Measurements from ENCODE around the gene ELL2. TPM values are rescaled to one million over a fixed set of nuclear protein-coding genes. Genes with fewer than 3 reads are reported as not detected.

The ELL2 gene
- total and polyA plus RNA-seq, 9 of the 15 experiments (the other 6 are each of a cell fraction or from before 2014, with no cell fraction given): 4.3 to 18.3 (median 14.5) TPM

- H3K79me2 ChIP-seq (ENCODE audit: control insufficient read depth, insufficient read depth, low read length): no peaks in the 10 kb centered on the region
- no peak overlapping the region for H3K4me3 ChIP-seq
- ChIA-PET POLR2A (interaction anchor here (2.2 kb wide), 1 partner anchor 8 kb away, joined by 6 read pairs; no protein-coding TSS in a partner anchor), CTCF (ENCODE audit: low intra/inter-chr PET ratio) (interaction anchor here (0.6 kb wide), 1 partner anchor 141 kb away, joined by 3 read pairs; no protein-coding TSS in a partner anchor)
- BruUV-seq (replicated peaks): no TSS peak
- DNase-seq (ENCODE audit: extremely low read depth in 1 of 4, low spot score in 3 of 4) (no peak), ATAC-seq (no peak), FAIRE-seq (no peak)
- intact Hi-C loops (cut with micrococcal nuclease) (no loop called here), in situ Hi-C loops (cut with MboI) (no loop called here)
- H3K4me2 ChIP-seq (ENCODE audit: insufficient read depth, low read length): no peak overlapping the region
- H2AFZ ChIP-seq (ENCODE audit: low read depth, low read length): no peak overlapping the region
- TF ChIP-seq EGR1 (conservative IDR thresholded peaks at IDR 0.05): no peak
- TF ChIP-seq ZNF217 (CRISPR knock-in tag; IDR thresholded peaks at IDR 0.05): no peak
- no peak for TF ChIP-seq HDAC1 (IDR thresholded peaks at IDR 0.05)
- TF ChIP-seq ESRRB (CRISPR knock-in tag; IDR thresholded peaks at IDR 0.05; ENCODE audit: borderline replicate concordance): no peak
- H3K9ac ChIP-seq (ENCODE audit: insufficient read depth in 1 of 2, low read depth in 2 of 2, low read length in 2 of 2): no peak overlapping the region
- no peaks in the 10 kb centered on the region for H3K9me1 ChIP-seq (ENCODE audit: control insufficient read depth, insufficient read depth, low read length)
- no peak overlapping the region for H3K27ac ChIP-seq (ENCODE audit: extremely low read depth, low read depth, low read length)
- H3K27me3 ChIP-seq (ENCODE audit: control insufficient read depth in 2 of 2, insufficient read depth in 2 of 2, low read length in 2 of 2): no peaks in the 10 kb centered on the region
- WGBS (ENCODE audit: insufficient coverage, low coverage, missing lambda C conversion rate): 63% methylated on average over 9 of the region's 9 CpGs
- peaks cover 4 to 9% of the 10 kb centered on the region in 2 experiments; a peak in 3 of 5 replicates for H3K4me1 ChIP-seq (replicated peaks in 1 of 2; ENCODE audit: control insufficient read depth in 2 of 2, insufficient read depth in 2 of 2, low read length in 2 of 2)
- no peaks in the 10 kb centered on the region for H4K20me1 ChIP-seq (replicated peaks; ENCODE audit: control insufficient read depth, insufficient read depth, low read length)
- H3K9me3 ChIP-seq (replicated peaks; ENCODE audit: control insufficient read depth, insufficient read depth, low read depth, low read length): no peaks in the 10 kb centered on the region
- H3K36me3 ChIP-seq (ENCODE audit: control insufficient read depth, insufficient read depth, low read length): no peaks in the 10 kb centered on the region
Observed at GRCh38 chr5:95871146-95871806, 90.4 kb downstream of the ELL2 start.

DNA sequence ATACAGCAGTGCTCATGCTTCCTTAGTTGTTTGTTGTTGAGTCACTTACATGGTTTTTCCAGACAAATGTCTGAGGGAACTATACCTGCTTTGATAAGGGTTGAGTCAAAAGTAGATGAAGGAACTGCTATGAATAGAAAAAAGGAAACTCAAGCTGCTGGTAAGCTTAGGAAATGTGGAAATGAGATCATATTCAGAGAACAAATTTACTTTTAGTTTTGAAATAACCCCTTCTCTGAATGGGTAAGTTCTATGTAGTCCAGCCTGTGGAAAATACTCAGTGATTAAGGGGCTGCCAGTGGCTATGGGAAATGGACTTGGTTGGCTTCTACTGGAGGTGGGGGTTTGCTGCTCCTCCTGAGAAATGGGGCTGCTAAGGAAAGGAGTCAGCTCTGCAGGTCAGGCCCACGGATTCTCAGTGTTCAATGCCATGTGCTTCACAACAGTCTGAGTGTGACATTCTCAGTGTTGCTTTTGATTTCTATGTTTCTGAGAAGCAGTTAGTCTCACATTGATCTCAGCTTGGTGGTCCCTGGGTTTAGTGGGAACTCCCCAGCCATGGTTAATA lies 91.5 kb downstream of the ELL2 start:
- WGBS (ENCODE audit: insufficient coverage, low coverage, missing lambda C conversion rate): 0% methylated on average over 1 of the region's 1 CpG
- H3K27ac ChIP-seq (ENCODE audit: extremely low read depth, low read depth, low read length): no peak overlapping the region
- BruUV-seq (replicated peaks): no TSS peak
- in situ Hi-C loops (cut with MboI) (no loop called here), intact Hi-C loops (cut with micrococcal nuclease) (no loop called here)
- H3K9me1 ChIP-seq (ENCODE audit: control insufficient read depth, insufficient read depth, low read length): no peaks in the 10 kb centered on the region
- H3K27me3 ChIP-seq (ENCODE audit: control insufficient read depth in 2 of 2, insufficient read depth in 2 of 2, low read length in 2 of 2): no peaks in the 10 kb centered on the region
- no peaks in the 10 kb centered on the region for H4K20me1 ChIP-seq (replicated peaks; ENCODE audit: control insufficient read depth, insufficient read depth, low read length)
- H2AFZ ChIP-seq (ENCODE audit: low read depth, low read length): no peak overlapping the region
- no peaks in the 10 kb centered on the region for H3K9me3 ChIP-seq (replicated peaks; ENCODE audit: control insufficient read depth, insufficient read depth, low read depth, low read length)
- FAIRE-seq (no peak), DNase-seq (ENCODE audit: extremely low read depth in 1 of 4, low spot score in 3 of 4) (no peak), ATAC-seq (peak; percentile 27)
- H3K9ac ChIP-seq (ENCODE audit: insufficient read depth in 1 of 2, low read depth in 2 of 2, low read length in 2 of 2): no peak overlapping the region
- no peak for TF ChIP-seq SIRT6 (IDR thresholded peaks at IDR 0.05; ENCODE audit: low read depth, low read length)
- TF ChIP-seq, protein P1, sequence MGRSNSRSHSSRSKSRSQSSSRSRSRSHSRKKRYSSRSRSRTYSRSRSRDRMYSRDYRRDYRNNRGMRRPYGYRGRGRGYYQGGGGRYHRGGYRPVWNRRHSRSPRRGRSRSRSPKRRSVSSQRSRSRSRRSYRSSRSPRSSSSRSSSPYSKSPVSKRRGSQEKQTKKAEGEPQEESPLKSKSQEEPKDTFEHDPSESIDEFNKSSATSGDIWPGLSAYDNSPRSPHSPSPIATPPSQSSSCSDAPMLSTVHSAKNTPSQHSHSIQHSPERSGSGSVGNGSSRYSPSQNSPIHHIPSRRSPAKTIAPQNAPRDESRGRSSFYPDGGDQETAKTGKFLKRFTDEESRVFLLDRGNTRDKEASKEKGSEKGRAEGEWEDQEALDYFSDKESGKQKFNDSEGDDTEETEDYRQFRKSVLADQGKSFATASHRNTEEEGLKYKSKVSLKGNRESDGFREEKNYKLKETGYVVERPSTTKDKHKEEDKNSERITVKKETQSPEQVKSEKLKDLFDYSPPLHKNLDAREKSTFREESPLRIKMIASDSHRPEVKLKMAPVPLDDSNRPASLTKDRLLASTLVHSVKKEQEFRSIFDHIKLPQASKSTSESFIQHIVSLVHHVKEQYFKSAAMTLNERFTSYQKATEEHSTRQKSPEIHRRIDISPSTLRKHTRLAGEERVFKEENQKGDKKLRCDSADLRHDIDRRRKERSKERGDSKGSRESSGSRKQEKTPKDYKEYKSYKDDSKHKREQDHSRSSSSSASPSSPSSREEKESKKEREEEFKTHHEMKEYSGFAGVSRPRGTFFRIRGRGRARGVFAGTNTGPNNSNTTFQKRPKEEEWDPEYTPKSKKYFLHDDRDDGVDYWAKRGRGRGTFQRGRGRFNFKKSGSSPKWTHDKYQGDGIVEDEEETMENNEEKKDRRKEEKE (IDR thresholded peaks at IDR 0.05; ENCODE audit: borderline replicate concordance in 1 of 2, control insufficient read depth in 1 of 2, low read depth in 2 of 2, low read length in 1 of 2): no peak
- no peaks in the 10 kb centered on the region for H3K79me2 ChIP-seq (ENCODE audit: control insufficient read depth, insufficient read depth, low read length)
- no peak overlapping the region for H3K4me2 ChIP-seq (ENCODE audit: insufficient read depth, low read length)
- H3K36me3 ChIP-seq (ENCODE audit: control insufficient read depth, insufficient read depth, low read length): no peaks in the 10 kb centered on the region
- ChIA-PET POLR2A (interaction anchor here (0.6 to 2.2 kb wide), 3 partner anchors 9 to 450 kb away, joined by 3 to 6 read pairs (median 4); no protein-coding TSS in a partner anchor), CTCF (ENCODE audit: low intra/inter-chr PET ratio) (no interaction called here)
- peaks cover 4 to 9% of the 10 kb centered on the region in 2 experiments; a peak in 3 of 5 replicates for H3K4me1 ChIP-seq (replicated peaks in 1 of 2; ENCODE audit: control insufficient read depth in 2 of 2, insufficient read depth in 2 of 2, low read length in 2 of 2)
- no peak overlapping the region for H3K4me3 ChIP-seq

All from K562 (cell line).